A172 (cell line): Measurements from ENCODE around the gene TJP3. TPM values are rescaled to one million over a fixed set of nuclear protein-coding genes. Genes with fewer than 3 reads are reported as not detected.

ENCODE experiments used
- DNase-seq: peaks from one replicate; pipeline ENCODE4 v3.0.0-alpha.2; 2015; ENCODE audit warnings: low spot score
- total RNA-seq: library from RNA; depleted of rRNA; stranded (reverse); fragments of >200 nt; shearing (Covaris generic); gene quantifications from 2 replicates; pipeline ENCODE4 v1.2.3, GENCODE V29; 2014

The TJP3 gene
- total RNA-seq, 1 experiment from 2014 or later, result 0.93 TPM

GRCh38 chr19:3690551-3691371 is 17.4 kb upstream of the TJP3 start:
- no peak for DNase-seq

GRCh38 chr19:3691372-3691716 is 16.8 kb upstream of the TJP3 start:
- no peak for DNase-seq

- DNase-seq, result no peak
These were observed 16.5 kb upstream of the TJP3 start for GRCh38 chr19:3691726-3692125.

- no peak for DNase-seq
These were observed 15.8 kb upstream of the TJP3 start for GRCh38 chr19:3692141-3693024.

DNA sequence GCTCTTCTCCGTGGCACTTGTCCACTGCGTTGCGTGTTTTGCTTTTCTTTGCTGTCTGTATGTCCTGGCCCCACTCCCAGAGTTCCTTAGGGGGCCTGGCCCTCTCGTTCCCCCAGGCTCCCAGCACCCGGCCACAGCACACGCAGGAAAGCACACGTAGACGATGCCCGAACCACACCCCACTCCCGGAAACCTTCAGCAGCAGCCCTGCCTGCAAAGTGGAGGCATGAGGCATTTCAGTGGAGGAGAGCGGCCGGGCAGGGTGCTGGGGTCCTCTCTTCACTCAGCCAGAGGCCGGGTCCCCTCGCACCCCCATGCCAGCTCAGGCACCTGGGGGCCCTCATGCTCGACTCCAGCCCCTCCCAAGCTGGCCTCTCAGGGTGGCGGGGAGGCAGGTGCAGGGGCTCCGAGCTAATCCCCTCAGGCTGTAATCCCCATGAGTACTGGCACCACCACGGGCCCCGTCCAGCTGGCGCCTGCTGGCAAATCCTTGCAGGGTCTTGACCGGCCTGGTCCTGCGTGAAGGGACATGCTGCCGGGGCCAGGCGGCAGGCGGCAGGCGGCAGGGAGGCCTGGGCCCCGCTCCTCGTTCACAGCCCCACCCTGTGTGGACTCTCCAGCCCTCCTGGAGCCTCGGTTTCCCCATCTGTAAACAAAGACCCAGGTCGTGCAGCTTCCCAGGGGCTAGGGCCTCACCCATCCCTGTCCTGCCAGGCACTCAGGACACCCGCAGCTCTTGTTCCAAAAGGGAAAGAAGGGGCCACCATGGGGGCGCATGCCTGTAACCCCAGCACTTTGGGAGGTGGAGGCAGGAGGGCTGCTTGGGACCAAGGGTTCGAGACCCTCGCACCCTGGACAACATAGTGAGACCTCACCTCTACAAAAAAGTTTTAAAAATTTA is 14.9 kb upstream of the TJP3 start:
- no peak for DNase-seq

DNA sequence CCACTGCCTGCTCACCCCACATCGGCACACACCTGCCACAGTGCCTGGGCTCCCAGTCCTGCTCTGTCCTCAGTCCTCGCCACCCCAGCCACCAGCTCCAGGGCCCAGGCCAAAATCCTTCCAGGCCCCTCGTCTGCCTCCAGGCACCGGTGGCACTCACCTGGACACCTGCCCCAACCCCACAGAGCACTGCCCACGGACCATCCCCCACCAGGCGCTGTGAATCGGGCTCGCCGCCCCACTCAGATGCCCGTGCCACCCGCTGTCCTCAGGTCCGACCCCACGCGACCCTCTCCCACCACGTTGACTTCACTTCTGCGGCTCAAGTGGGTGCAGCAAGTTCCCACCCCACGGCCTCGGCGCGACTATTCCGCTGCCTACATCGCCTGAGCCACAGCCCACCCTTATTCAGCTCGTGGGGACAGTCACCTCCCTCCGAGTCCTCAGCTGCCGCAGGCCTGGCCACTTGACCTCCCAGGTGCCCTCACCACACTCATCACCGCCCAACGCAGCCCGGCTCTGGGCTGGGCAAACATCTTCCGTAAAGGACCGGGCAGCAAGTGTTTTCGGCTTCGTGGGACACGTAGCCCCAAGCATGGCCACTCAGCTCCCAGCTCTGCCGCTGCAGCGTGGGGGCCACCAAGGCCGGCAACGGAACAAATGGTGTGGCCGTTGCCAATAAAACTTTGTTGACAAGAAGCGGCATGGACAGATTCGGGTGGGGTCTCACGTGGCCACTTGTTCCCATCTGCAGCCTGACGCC is 13.6 kb upstream of the TJP3 start:
- DNase-seq, result no peak

DNA sequence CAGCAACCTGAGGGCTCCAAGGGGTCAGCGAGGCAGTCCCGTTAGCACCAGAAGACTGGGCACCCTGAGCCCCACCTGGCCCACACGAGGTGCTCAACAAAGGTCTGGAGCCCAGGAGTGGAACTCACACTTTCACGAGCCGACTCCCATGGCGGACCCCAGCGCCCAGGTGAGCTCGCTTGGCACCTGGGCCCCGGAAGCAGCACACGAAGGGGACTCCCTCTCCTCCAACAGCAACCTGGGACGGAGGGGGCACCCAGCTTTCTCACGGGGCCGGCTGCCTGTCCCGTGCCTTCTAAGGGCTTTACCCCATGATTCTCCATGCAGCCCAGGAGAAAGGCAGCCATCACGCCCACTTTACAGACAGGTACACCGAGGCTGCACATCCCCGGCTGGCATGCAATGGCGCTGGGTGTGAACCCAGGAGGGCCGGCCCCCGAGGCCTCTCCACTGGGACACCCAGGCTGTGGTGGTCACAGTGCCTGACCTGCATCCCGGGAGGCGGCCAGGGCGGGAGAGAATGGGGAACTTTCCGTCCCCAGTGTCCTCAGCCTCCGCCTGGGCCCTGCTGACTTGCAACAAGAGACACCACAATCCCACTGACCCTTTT is 13.0 kb upstream of the TJP3 start:
- no peak for DNase-seq

DNA sequence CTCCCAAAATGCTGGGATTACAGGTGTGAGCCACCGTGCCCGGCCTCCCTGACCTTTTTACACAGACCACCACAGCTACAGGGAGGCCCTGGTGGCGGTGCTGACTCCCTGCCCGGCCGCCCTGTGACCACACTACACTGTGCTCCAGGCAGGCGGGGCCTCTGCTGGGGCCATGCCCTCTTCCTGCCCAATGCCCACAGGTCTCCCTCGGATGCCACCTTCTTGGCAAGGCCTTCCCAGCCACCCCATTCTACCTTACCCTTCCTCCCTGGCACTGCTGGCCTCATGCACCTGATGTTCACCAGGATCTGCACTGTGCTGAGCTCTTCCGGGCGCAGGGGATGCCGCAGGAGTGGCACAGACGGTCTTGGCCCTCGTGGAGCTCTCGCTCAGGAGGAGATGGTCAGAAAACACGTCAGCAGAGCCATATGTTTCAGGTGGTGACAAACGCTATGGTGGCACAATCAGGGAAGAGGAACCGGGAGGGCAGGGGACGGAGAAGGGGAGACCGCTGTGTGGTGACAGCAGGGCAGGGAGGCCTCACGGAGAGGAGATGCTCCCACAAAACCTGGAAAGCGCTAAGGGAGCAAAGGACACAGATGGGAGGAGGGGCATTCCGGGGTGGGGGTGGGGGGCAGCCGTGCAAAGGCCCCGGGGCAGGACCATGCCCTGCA is 12.1 kb upstream of the TJP3 start:
- DNase-seq, result no peak

DNA sequence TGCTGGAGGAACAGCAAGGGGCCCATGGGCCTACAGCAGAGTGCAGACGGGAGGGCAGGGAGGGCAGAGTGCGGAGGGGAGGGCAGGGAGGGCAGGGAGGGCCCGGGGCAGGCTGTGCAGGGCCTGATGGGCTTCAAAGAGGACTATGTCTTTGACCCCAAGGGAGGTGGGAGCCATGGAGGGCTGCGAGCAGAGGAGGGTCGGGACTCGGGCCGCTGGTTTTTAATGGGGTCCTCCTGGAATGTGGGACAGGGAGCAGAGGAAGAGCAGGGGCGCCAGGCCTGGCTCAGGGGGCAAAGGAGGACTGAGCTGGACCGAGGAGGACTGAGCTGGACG is 11.6 kb upstream of the TJP3 start:
- no peak for DNase-seq

GRCh38 chr19:3697094-3697493 is 11.1 kb upstream of the TJP3 start:
- no peak for DNase-seq

DNA sequence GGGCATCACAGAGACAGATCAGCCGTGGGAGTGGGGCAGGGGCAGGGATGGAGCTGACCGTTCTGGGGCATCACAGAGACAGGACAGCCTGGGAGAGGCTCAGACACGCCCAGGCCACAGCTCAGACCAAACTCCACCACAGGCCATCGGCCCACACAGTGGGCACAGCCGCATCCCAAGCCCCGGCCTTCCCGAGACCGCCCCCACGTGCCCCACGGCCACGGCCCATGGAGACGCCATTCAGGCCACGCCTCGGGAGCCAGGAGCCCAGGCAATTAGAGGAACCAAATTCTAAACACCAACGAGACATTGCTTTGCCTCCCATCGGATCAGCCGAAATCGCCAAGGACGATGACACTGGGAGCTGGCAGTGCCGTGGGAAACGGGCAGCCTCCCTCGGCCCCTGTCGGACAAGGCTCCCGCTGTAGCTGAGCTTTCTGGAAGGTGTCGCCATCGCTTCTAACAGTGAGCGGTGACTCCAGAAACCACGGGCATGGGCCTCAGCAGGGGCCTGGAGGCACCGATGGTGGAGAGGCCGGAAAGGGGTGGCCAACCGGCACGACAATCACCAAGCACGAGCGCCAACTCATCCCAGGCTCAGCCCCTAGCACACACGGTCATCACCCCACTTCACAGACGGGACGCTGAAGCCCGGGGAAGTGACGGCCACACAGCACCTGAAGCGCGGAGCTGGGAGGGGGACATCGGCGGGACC is 10.4 kb upstream of the TJP3 start:
- no peak for DNase-seq

GRCh38 chr19:3698386-3698950 is 9.7 kb upstream of the TJP3 start:
- no peak for DNase-seq

- DNase-seq, result peak; percentile 40
These were observed 9.0 kb upstream of the TJP3 start for GRCh38 chr19:3698974-3699740.

DNA sequence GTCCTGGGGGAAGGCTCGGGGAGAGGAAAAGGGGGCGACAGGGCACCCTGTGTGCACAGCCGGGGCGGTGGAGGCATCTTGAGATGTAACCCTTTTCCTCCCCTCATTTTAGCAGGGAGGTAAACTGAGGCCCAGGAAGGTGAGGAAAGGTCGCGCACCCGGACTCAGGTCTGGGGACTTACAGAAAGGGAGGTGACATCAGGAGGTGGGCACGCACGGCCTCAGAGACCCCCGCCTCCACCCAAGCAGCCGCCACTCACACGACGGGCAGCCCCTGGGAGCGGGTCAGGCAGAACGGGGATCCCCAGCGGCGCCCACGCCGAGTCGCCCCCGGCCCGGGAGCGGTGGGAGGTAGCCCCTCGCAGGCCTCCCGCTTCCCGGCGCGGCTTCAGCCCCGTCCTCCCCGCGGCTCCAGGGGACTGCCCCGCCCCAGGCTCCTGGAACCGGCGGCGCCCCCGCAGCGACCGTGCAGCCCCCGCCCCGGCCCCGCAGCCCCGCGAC is 8.4 kb upstream of the TJP3 start:
- no peak for DNase-seq

DNA sequence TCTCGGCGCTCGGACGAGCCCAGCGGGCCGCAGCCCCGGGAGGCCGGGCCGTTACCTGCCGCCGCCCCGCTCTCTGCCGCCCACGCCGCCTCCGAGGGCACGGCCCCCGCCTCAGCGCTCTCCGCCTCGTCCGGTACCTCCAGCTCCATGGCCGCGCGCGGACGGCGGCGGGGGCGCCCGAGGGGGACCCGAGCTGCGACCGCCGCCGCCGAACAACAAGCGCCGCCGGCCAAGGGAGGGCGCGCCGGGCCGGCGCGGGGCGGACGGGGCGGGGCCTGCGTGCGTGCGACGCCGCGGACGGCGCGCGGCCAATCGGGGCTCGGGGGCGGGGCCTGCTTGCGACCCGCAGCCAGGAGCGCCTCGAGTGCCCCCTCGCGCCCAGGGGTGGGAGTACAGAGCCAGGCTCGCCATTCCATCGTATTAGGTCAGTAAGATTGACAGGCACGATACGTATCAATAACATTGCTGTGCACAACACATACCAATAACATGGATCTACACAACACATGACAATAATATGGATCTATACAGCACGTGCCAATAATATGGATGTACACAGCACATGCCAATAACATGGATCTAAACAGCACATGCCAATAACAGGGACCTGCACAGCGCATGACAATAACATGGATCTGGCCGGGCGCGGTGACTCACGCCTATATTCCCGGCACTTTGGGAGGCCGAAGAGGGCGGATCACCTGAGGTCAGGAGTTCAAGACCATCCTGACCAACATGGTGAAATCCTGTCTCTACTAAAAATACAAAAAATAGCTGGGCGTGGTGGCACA is 7.7 kb upstream of the TJP3 start, which contains the start of gene PIP5K1C:
TSS of gene PIP5K1C (minus strand) at position 227 of the 791 bp plus-strand sequence. CDS start at position 149, 78 bp downstream.
- DNase-seq, result peak; percentile 54

DNA sequence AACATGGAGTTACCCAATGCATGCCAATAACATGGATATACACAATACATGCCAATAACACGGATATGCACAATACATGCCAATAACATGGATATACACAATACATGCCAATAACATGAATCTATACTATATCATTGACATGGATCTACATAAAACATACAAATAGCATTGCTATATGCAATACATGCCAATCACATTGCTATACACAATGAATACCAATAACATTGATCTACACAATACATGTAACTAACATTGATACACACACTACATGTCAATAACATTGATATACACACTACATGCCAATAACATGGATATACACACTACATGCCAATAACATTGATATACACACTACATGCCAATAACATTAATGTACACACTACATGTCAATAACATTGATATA is 7.0 kb upstream of the TJP3 start:
- no peak for DNase-seq

GRCh38 chr19:3707868-3708206 is 347 bp upstream of the TJP3 start:
- no peak for DNase-seq
